ENCODE results near the gene ZNRF3.
"Not testable (repeated sequence)": the region's sequence is repeated elsewhere in the genome, so short reads cannot be mapped to it uniquely, and the experiment has no call there.

Gene ZNRF3

GRCh38 chr22:28905256-28905832 is 22.0 kb downstream of the ZNRF3 start:
- no peak for DNase-seq (ENCODE audit: low read depth in 1 of 2, low spot score in 1 of 2)

DNA sequence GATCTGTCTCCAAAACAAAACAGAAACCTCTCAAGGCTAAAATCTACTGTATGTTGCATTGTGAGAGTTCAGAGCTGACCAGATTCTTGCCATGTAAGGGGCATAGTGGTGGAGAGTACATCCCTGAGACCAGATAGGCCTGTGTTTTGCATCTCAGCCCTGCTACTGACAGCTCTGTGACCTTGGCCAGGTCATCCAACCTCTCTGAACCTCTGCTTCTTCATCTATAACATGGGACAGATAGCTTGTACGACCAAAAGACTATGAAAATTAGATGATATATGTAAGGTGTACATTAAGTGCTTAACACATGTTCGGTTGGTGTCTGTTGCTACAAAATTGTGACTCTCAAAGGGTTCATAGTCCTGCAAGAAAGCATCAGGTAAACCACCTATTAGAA is 22.9 kb downstream of the ZNRF3 start:
- DNase-seq (ENCODE audit: low read depth in 1 of 2, low spot score in 1 of 2) = no peak

- DNase-seq (ENCODE audit: low read depth in 1 of 2, low spot score in 1 of 2) = peak in 1 of 2 donors; percentile 13
These were observed 24.1 kb downstream of the ZNRF3 start for GRCh38 chr22:28907311-28908008.

DNA sequence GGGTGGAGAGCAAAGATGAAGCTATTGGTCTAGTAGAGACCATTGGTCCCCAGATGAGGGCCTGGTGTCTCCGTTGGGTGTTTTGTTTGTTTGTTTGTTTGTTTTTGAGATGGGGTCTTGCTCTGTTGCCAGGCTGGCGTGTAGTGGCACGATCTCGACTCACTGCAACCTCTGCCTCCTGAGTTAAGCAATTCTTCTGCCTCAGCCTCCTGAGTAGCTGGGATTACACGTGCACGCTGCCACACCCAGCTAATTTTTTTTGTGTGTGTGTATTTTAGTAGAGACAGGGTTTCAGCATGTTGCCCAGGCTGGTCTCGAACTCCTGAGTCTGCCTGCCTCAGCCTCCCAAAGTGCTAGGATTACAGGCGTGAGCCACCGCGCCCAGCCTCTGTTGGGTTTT is 25.4 kb downstream of the ZNRF3 start:
- not testable (repeated sequence) for DNase-seq (ENCODE audit: low read depth in 1 of 2, low spot score in 1 of 2)

DNA sequence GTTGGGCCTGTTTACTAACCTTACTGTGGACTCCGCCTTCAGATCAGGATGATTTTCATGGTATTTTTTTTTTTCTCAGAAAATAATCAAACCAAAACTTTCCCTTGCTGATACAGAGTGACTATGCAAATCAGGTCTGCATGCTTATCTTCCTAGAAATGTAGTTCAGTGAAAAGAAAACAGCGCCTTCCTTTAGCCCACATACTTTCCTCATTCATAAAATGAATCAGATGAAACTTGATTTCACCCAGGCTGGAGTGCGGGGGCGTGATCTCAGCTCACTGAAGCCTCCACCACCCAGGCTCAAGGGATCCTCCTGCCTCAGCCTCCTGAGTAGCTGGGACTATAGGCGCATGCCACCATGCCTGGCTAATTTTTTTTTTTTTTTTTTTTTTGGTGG is 26.0 kb downstream of the ZNRF3 start:
- DNase-seq (ENCODE audit: low read depth in 1 of 2, low spot score in 1 of 2) = peak in 1 of 2 donors; percentile 30

DNA sequence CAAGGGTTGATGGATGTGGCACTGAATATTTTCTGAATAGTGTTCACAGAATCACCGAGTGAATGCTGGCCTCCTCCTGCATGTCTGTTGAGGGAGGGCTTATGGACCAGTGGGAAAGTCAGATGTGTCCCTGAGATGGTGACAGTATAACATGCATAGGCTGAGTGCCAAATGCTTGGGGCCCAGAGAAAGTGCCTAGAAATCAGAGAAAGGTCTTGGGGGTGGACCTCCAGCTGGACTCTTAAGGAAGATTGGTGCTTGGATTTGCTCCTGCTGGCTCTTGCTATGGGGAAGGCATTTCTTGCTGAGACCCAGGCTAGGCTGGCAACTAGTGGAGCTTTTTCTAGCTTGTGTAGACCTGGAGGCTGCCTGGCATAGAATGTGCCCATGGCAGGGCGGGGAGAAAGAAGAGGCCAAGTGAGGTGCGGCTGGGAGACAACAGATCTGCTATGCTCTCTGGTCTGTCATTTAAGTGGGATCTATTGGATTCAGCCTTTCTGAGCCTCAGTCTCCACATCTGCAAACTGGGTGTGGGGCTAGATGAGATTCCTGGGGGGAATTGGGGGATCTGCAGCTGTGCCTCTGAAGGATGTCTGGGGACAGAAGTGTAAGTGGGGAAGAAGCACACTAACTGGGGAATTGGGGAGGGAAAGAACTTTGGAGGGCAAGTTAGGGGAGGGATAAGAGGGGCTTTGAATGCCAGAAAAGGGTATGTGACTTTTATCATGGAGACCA is 27.4 kb downstream of the ZNRF3 start:
- DNase-seq (ENCODE audit: low read depth in 1 of 2, low spot score in 1 of 2) = no peak

- no peak for DNase-seq (ENCODE audit: low read depth in 1 of 2, low spot score in 1 of 2)
These were observed 27.9 kb downstream of the ZNRF3 start for GRCh38 chr22:28911304-28911690.

- no peak for DNase-seq (ENCODE audit: low read depth in 1 of 2, low spot score in 1 of 2)
These were observed 28.7 kb downstream of the ZNRF3 start for GRCh38 chr22:28911777-28912669.

GRCh38 chr22:28914201-28914600 is 30.8 kb downstream of the ZNRF3 start:
- DNase-seq (ENCODE audit: low read depth in 1 of 2, low spot score in 1 of 2) = no peak

DNA sequence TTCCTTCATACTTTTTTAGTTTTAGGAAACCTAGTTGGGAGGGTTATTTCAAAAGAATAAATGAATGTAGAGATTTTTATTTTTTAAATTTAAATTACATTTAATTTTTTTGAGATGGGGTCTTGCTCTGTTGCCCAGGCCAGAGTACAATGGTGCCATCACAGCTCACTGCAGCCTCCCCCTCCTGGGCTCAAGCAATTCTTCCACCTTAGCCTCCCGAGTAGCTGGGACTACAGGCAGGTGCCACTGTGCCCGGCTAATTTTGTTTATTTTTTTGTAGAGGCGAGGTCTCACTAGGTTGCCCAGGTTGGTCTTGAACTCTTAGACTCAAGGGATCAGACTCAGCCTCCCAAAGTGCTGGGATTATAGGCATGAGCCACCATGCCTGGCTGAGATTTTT is 32.6 kb downstream of the ZNRF3 start:
- no peak for DNase-seq (ENCODE audit: low read depth in 1 of 2, low spot score in 1 of 2)

GRCh38 chr22:28917747-28918549 is 34.6 kb downstream of the ZNRF3 start:
- DNase-seq (ENCODE audit: low read depth in 1 of 2, low spot score in 1 of 2) = no peak

DNA sequence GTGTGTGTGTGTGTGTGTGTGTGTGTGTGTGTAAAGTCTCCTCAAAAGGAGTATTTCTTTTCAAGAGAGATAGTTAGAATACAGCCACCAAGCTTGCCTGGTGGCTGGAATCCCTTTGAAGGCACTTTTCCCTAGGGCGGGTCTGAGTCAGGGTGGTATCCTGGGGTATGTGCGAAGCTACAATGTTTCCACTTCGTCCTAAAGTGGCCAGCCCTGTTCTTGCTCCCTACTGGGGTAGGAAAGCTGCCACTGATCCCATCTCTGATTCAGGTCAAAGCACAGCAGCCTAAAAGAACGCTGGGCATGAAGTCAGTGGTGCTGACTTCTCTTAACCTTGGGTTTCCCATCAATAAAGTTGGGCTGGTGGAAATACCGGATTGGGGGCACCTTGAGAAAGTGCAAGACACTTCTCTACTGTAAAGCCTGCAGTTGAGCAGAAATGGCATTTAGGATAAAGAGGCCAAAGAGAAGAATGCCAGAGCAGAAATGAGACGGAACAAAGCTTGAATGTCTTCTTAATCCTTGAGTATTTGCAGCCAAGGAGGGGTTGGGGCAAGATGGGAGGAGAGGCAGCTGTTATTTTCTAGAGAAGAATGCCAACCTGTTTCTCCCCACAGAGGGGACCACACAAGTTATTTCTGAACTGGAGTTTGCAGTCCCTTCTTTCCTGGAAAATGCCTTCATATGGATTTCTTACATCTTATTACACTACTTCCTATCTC is 35.3 kb downstream of the ZNRF3 start:
- DNase-seq (ENCODE audit: low read depth in 1 of 2, low spot score in 1 of 2) = no peak

GRCh38 chr22:28920757-28921584 is 37.6 kb downstream of the ZNRF3 start:
- no peak for DNase-seq (ENCODE audit: low read depth in 1 of 2, low spot score in 1 of 2)

GRCh38 chr22:28921585-28921879 is 38.2 kb downstream of the ZNRF3 start:
- no peak for DNase-seq (ENCODE audit: low read depth in 1 of 2, low spot score in 1 of 2)

DNA sequence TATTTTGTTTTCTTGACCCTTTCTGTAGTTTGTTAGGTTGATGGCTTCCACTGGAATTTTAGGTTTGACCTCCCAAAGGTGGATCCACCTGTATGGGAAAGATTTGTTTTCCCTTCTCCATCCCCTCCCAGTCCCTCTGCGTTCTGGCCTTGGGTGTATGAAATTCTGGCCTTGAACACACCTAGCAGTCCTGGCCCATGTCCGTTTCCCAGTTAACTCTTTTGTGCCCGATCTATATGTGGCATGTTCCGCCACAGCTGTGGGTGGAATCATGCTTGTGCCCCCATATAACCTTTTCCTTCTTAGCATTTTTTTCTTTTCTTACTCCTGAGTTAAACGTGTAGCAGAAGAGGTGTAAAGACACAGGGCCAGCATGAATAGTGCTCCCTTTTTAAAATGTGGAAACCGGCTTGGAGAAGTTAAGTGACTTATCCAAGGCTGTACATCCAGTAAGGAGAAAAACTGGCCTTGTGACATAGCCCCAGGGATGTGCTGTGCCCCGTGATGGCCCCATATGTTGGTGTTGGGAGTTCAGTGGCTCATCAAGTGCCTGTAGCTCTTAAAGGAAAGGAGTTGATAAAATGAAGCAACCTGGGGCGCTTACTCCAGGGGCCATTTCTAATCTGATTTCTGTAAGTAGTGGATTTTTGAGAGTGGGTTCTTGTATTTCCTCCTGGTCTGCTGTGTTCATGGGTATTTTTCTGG is 39.3 kb downstream of the ZNRF3 start:
- DNase-seq (ENCODE audit: low read depth in 1 of 2, low spot score in 1 of 2) = no peak

DNA sequence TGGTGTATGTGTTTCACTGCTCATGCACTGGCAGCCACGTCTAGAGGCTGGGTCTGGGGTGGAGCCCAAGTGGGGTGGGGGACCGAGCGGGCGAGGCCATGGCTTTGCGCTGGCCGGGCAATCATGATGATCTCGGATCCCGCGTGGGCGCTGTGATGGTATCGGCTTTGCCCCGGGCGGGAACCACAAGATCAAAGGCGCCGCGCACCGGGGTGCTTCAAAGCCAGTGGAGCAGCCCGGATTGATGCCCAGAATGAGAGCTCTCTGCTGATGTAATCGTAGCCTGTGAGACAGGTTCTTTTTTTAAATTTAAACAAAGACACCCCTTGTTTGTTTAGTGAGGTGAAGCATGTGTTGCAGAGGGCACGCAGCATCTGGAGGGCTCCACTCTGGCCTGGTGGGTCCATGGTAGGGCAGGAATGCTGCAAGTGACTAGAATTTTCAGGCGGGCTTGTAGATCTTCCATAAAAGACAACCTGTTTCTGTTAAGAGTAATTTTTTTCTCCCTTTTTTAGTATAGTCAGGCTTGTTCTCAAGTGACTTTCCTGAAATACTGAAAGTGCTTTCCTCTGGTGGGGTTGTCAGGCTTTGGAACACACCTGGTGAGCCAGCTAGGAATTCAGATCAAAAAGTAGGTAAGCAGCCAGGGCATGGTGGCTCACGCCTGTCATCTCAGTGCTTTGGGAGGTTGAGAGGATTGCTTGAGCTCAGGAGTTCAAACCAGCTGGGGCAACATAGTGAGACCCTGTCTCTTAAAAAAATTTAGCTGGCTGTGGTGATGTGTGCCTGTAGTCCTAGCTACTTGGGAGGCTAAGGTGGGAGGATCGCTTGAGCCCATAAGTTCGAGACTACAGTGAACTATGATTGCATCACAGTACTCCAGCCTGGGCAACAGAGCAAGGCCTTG is 40.7 kb downstream of the ZNRF3 start:
- no peak for DNase-seq (ENCODE audit: low read depth in 1 of 2, low spot score in 1 of 2)

DNA sequence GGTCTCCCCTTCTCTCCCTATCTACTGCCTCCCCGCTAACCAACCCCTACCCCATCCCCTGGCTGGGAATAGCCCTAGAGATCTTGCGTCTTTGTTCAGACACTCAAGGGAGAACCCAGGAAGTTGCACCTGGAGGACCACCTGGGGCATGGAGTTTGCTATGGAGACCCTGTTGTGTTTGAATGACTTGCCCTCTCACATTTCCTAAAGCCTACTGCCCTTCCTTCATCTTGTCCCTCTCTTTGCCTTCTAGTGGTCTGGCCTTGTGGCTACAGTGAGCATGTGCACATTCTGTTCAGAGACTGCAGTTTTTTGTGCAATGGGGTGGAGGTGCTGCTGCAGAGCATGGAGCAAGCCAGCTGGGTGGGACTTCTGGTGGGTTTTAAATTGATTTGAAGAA is 42.5 kb downstream of the ZNRF3 start:
- DNase-seq (ENCODE audit: low read depth in 1 of 2, low spot score in 1 of 2) = no peak

DNA sequence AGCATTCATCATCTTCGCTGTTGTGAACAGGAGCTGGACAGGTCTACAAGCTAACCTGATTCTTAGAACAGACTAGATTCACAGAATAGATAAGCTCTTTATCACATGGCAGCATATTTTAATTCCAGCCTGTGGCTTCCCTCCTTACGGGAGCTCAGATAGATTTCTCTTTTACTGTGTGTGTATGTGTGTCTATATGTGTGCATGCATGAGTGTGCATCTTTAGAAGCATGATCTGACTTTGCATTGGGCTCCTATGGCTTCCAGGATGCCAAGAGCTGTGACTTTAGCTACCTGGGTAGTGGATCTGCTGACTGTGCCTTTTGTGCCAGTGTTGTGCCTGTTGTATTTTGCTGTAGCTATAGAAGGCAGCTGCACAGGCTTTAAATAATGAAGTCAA is 44.3 kb downstream of the ZNRF3 start:
- DNase-seq (ENCODE audit: low read depth in 1 of 2, low spot score in 1 of 2) = no peak
